SK-N-SH (cell line): Measurements from ENCODE around the gene HSP90AA1. TPM values are rescaled to one million over a fixed set of nuclear protein-coding genes. Genes with fewer than 3 reads are reported as not detected.

Source experiments
- CTCF ChIA-PET: fragments of 300-600, 350-600 bp; formaldehyde crosslinking; extraction: SDS; loops from one replicate; lab custom pipeline; 2021; lab: Yijun Ruan, JAX
- POLR2A ChIA-PET: fragments of 350-600 bp; sonication (Branson Sonifier 250); formaldehyde crosslinking; extraction: SDS; loops from one replicate; lab custom pipeline; 2020; ENCODE audit warnings: antibody characterized with exemption, inconsistent platforms; lab: Yijun Ruan, JAX
- DNase-seq: peaks from one replicate; pipeline ENCODE4 v3.0.0; 2012
- H2AFZ ChIP-seq: fragments of 200-600 bp; sonication (generic); 2 replicates; pipeline ENCODE4 v1.8.1; 2016; ENCODE audit warnings: antibody characterized with exemption, mild to moderate bottlenecking, low read depth
- H3F3A ChIP-seq: fragments of 200-600 bp; sonication (generic); replicated peaks from 2 replicates; pipeline ENCODE3; 2016; ENCODE audit warnings: antibody characterized with exemption, mild to moderate bottlenecking; ENCODE audit not compliant: insufficient read depth
- H3K27ac ChIP-seq, 2 experiments: fragments of 200-500 bp in 1 of 2; fragments of 200-600 bp in 1 of 2; sonication (Bioruptor generic) in 1 of 2; sonication (generic), shearing (Covaris generic) in 1 of 2; 2 replicates each; pipeline versions ENCODE4 v1.5.1 to v1.6.1; 2014 to 2016; ENCODE audit warnings: low read depth in 2 of 2, inconsistent platforms in 1 of 2, low read length in 1 of 2, mild to moderate bottlenecking in 1 of 2, mixed read lengths in 1 of 2
- H3K27me3 ChIP-seq: fragments of 200-600 bp; sonication (generic), shearing (Covaris generic); 2 replicates; pipeline ENCODE4 v1.6.1; 2016; ENCODE audit warnings: mixed run types; ENCODE audit not compliant: insufficient read depth
- H3K36me3 ChIP-seq, 2 experiments: fragments of 200-500 bp in 1 of 2; fragments of 200-600 bp in 1 of 2; sonication (Bioruptor generic) in 1 of 2; sonication (generic) in 1 of 2; replicated peaks in 1 of 2; 2 replicates each; pipeline versions ENCODE3 to v1.5.1; 2014 to 2016; ENCODE audit warnings: low read length in 1 of 2, mild to moderate bottlenecking in 1 of 2; ENCODE audit not compliant: insufficient read depth in 2 of 2, control insufficient read depth in 1 of 2
- H3K4me1 ChIP-seq, 2 experiments: fragments of 200-500 bp in 1 of 2; fragments of 200-600 bp in 1 of 2; sonication (Bioruptor generic) in 1 of 2; sonication (generic), shearing (Covaris generic) in 1 of 2; 2 replicates each; pipeline versions ENCODE4 v1.5.1 to v1.6.1; 2014 to 2016; ENCODE audit warnings: low read depth in 1 of 2, low read length in 1 of 2, mixed run types in 1 of 2; ENCODE audit not compliant: insufficient read depth in 2 of 2, control insufficient read depth in 1 of 2
- H3K4me2 ChIP-seq: fragments of 200-600 bp; sonication (generic), shearing (Covaris generic); 2 replicates; pipeline ENCODE4 v1.6.1; 2017; ENCODE audit warnings: mixed run types
- H3K4me3 ChIP-seq, 2 experiments: fragments of 200-500 bp in 1 of 2; fragments of 200-600 bp in 1 of 2; sonication (Bioruptor generic) in 1 of 2; sonication (generic), shearing (Covaris generic) in 1 of 2; 2 replicates each; pipeline versions ENCODE4 v1.5.1 to v1.8.1; 2014 to 2016; ENCODE audit warnings: low read depth in 2 of 2, inconsistent platforms in 1 of 2, low read length in 1 of 2, mild to moderate bottlenecking in 1 of 2, mixed read lengths in 1 of 2, moderate library complexity in 1 of 2
- H3K79me2 ChIP-seq: fragments of 200-600 bp; sonication (generic); 2 replicates; pipeline ENCODE4 v1.8.1; 2017; ENCODE audit warnings: mild to moderate bottlenecking; ENCODE audit not compliant: insufficient read depth
- H3K9ac ChIP-seq: fragments of 200-600 bp; sonication (generic); 2 replicates; pipeline ENCODE4 v1.6.1; 2017; ENCODE audit warnings: mixed run types
- H3K9me2 ChIP-seq: fragments of 200-600 bp; sonication (generic); 2 replicates; pipeline ENCODE4 v1.6.1; 2017; ENCODE audit warnings: mixed run types
- H3K9me3 ChIP-seq: fragments of 200-600 bp; sonication (generic); 2 replicates; pipeline ENCODE4 v1.6.1; 2017; ENCODE audit warnings: mixed run types, mild to moderate bottlenecking, moderate library complexity
- H4K20me1 ChIP-seq: fragments of 200-600 bp; sonication (generic); 2 replicates; pipeline ENCODE4 v1.6.1; 2017; ENCODE audit warnings: mild to moderate bottlenecking, mixed run types; ENCODE audit not compliant: insufficient read depth
- CHD2 ChIP-seq: fragments of 150-350 bp; IDR thresholded peaks from 2 replicates; pipeline ENCODE4 v1.6.1; 2018; ENCODE audit warnings: low read length; ENCODE audit not compliant: partially characterized antibody
- EZH2phosphoT487 ChIP-seq: fragments of 200-600 bp; sonication (generic); IDR thresholded peaks from 2 replicates; pipeline ENCODE4 v1.6.1; 2017; ENCODE audit warnings: low read depth, mixed run types, mild to moderate bottlenecking, antibody characterized with exemption, moderate library complexity, borderline replicate concordance
- FOXM1 ChIP-seq: IDR thresholded peaks from 2 replicates; pipeline ENCODE4 v1.4.0; 2012; ENCODE audit warnings: low read depth, mild to moderate bottlenecking
- JUND ChIP-seq: IDR thresholded peaks from 2 replicates; pipeline ENCODE4 v1.4.0; 2012
- RXRA ChIP-seq: IDR thresholded peaks from 2 replicates; pipeline ENCODE4 v1.4.0; 2012; ENCODE audit warnings: low read depth, mild to moderate bottlenecking, borderline replicate concordance
- SMC3 ChIP-seq: IDR thresholded peaks from 2 replicates; pipeline ENCODE4 v1.6.1; 2012; ENCODE audit warnings: low read depth, low read length, improper control_type of control experiment
- TAF1 ChIP-seq: IDR thresholded peaks from 2 replicates; pipeline ENCODE4 v1.6.1; 2012; ENCODE audit warnings: low read depth, mild to moderate bottlenecking, low read length, moderate library complexity, borderline replicate concordance
- TCF12 ChIP-seq: IDR thresholded peaks from 2 replicates; pipeline ENCODE4 v1.4.0; 2012
- WGBS: methylation state at CpG from one replicate; pipeline ENCODE4 v1.1.6; 2017; ENCODE audit warnings: low lambda C conversion rate; 5-methylcytosine and 5-hydroxymethylcytosine counted together
- polyA plus RNA-seq, 3 experiments: library from polyadenylated mRNA; depleted of rRNA; stranded (reverse); fragments of >200 nt; gene quantifications; 2 replicates each; pipeline ENCODE4 v1.2.3, GENCODE V29; 2012
- TF ChIP-seq, protein P1 (sequence below): fragments of 150-350 bp; IDR thresholded peaks from 2 replicates; pipeline ENCODE4 v1.6.1; 2016; ENCODE audit warnings: mild to moderate bottlenecking, low read depth, low read length
- TF ChIP-seq, protein P2 (sequence below): IDR thresholded peaks from 2 replicates; pipeline ENCODE4 v1.4.0; 2012; ENCODE audit warnings: low read depth, borderline replicate concordance
- TF ChIP-seq, protein P3 (sequence below): IDR thresholded peaks from 2 replicates; pipeline ENCODE4 v1.4.0; 2012; ENCODE audit warnings: low read depth

HSP90AA1 gene
- polyA plus RNA-seq, 1 of the 3 experiments (the other 2 are of a cell fraction) = 269 TPM

DNA sequence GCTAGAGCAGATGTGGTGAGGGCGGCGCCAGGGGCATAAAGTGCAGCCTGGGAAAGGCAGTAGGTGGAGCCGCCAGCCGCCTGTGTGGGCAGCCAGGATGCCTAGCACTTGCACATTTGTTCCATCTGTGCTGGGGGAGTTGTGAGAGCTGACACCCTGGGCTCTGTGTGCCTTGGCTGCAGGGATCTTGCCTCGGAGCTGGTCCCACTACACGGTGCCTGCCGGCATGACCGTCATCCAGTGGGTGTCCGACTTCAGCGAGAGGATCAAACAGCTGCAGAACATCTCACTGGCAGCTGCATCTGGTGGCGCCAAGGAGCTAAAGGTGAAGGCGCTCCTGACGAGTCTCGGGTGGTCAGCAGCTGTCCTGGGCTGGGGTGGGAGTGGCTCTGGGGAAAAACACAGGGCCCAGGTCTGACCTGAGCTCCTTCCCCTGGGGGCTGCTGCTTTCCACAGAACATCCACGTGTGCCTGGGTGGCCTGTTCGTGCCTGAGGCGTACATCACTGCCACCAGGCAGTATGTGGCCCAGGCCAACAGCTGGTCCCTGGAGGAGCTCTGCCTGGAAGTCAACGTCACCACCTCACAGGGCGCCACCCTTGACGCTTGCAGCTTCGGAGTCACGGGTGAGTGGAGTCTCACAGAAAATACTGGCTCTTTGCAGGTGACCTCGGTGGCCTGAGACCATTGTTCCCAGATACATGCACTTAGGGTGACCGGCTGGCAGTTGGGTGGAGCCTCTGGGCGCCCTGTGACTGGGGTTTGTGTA, 37.4 kb downstream of the HSP90AA1 start:
- no peaks in the 10 kb centered on the region for H3K9me2 ChIP-seq
- DNase-seq = no peak
- no peak overlapping the region for H2AFZ ChIP-seq
- no peaks in the 10 kb centered on the region for H3K4me1 ChIP-seq
- no peak overlapping the region for H3K4me2 ChIP-seq
- H3K4me3 ChIP-seq = no peak overlapping the region
- no peak overlapping the region for H3K27ac ChIP-seq
- CTCF ChIA-PET = interaction anchor here (0.6 to 1.9 kb wide), 5 partner anchors 37 to 342 kb away, joined by 3 to 8 read pairs (median 4); no protein-coding TSS in a partner anchor
- H3K9ac ChIP-seq = no peak overlapping the region
- TF ChIP-seq FOXM1 (no peak), EZH2phosphoT487 (no peak), TCF12 (no peak), TAF1 (no peak), SMC3 (no peak), CHD2 (no peak), RXRA (no peak), JUND (no peak)
- TF ChIP-seq, protein P1, sequence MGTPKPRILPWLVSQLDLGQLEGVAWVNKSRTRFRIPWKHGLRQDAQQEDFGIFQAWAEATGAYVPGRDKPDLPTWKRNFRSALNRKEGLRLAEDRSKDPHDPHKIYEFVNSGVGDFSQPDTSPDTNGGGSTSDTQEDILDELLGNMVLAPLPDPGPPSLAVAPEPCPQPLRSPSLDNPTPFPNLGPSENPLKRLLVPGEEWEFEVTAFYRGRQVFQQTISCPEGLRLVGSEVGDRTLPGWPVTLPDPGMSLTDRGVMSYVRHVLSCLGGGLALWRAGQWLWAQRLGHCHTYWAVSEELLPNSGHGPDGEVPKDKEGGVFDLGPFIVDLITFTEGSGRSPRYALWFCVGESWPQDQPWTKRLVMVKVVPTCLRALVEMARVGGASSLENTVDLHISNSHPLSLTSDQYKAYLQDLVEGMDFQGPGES = no peak
- TF ChIP-seq, protein P2, sequence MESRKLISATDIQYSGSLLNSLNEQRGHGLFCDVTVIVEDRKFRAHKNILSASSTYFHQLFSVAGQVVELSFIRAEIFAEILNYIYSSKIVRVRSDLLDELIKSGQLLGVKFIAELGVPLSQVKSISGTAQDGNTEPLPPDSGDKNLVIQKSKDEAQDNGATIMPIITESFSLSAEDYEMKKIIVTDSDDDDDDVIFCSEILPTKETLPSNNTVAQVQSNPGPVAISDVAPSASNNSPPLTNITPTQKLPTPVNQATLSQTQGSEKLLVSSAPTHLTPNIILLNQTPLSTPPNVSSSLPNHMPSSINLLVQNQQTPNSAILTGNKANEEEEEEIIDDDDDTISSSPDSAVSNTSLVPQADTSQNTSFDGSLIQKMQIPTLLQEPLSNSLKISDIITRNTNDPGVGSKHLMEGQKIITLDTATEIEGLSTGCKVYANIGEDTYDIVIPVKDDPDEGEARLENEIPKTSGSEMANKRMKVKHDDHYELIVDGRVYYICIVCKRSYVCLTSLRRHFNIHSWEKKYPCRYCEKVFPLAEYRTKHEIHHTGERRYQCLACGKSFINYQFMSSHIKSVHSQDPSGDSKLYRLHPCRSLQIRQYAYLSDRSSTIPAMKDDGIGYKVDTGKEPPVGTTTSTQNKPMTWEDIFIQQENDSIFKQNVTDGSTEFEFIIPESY = no peak
- TF ChIP-seq, protein P3, sequence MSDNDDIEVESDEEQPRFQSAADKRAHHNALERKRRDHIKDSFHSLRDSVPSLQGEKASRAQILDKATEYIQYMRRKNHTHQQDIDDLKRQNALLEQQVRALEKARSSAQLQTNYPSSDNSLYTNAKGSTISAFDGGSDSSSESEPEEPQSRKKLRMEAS = no peak
- TF ChIP-seq, all 33 proteins: peak for 0
- no peaks in the 10 kb centered on the region for H3K79me2 ChIP-seq
- H3K36me3 ChIP-seq = peaks cover 44 to 47% of the 10 kb centered on the region in 2 experiments
- POLR2A ChIA-PET = no interaction called here
- H3K27me3 ChIP-seq = no peaks in the 10 kb centered on the region
- H3F3A ChIP-seq = peaks cover 8% of the 10 kb centered on the region
- H3K9me3 ChIP-seq = no peaks in the 10 kb centered on the region
- WGBS = 93% methylated on average over 17 of the region's 25 CpGs
- H4K20me1 ChIP-seq = no peaks in the 10 kb centered on the region

DNA sequence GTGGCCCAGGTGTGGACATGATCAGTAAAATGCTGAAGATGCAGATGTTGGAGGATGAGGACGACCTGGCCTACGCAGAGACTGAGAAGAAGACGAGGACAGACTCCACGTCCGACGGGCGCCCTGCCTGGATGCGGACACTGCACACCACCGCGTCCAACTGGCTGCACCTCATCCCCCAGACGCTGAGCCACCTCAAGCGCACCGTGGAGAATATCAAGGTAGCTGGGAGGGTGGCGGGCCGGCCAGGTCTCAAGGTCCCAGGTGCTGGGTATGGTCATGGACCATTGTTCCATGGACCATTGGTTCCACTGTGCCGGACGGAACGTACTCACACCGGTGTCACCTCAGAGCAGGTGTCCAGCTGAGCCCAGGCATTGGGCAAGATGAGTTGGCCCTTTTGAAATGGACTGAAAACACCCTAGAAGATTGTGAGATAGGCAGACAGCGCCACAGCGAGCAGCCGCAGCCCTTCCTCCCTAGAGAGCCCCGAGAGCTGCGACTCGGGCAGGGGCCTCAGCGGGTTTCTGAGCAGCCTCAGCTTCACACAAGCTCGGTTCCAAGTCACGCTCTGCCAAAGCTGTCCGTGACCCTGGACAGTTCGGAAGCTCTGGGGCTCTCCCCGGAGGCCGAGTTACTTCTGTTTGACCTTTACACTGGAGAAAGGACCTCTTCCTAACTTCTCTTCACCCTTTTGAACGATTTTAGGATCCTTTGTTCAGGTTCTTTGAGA, 38.9 kb downstream of the HSP90AA1 start:
- no peaks in the 10 kb centered on the region for H3K4me1 ChIP-seq
- H2AFZ ChIP-seq = no peak overlapping the region
- H4K20me1 ChIP-seq = no peaks in the 10 kb centered on the region
- peaks cover 4% of the 10 kb centered on the region for H3F3A ChIP-seq
- ChIA-PET POLR2A (interaction anchor here (0.7 to 0.8 kb wide), 2 partner anchors 29 to 40 kb away, joined by 3 to 4 read pairs; no protein-coding TSS in a partner anchor), CTCF (interaction anchor here (0.6 to 2.9 kb wide), 6 partner anchors 10 to 341 kb away, joined by 3 to 11 read pairs (median 3); no protein-coding TSS in a partner anchor)
- TF ChIP-seq CHD2 (no peak), TAF1 (no peak)
- no peak overlapping the region for H3K4me3 ChIP-seq
- WGBS = 92% methylated on average over 28 of the region's 33 CpGs
- no peak for DNase-seq
- no peaks in the 10 kb centered on the region for H3K9me2 ChIP-seq
- no peaks in the 10 kb centered on the region for H3K9me3 ChIP-seq
- no peak overlapping the region for H3K9ac ChIP-seq
- no peak overlapping the region for H3K4me2 ChIP-seq
- no peaks in the 10 kb centered on the region for H3K27me3 ChIP-seq
- no peak overlapping the region for H3K27ac ChIP-seq
- no peaks in the 10 kb centered on the region for H3K79me2 ChIP-seq
- H3K36me3 ChIP-seq = peaks cover 51 to 58% of the 10 kb centered on the region in 2 experiments
